Tibial nerve (tissue), 4 donors: ENCODE results near the gene THNSL1.

Source experiments
- EP300 ChIP-seq, 2 donors: sonication (generic); formaldehyde crosslinking; IDR thresholded peaks; one replicate each; pipeline ENCODE4 v1.6.1; 2017; ENCODE audit warnings: antibody characterized with exemption in 2 of 2, mild to moderate bottlenecking in 1 of 2
- POLR2A ChIP-seq, 2 donors: fragments of 450-650 bp; IDR thresholded peaks; one replicate each; pipeline ENCODE4 v1.6.1; 2017; ENCODE audit warnings: antibody characterized with exemption in 2 of 2, mild to moderate bottlenecking in 2 of 2, moderate library complexity in 2 of 2
- TF ChIP-seq, protein P1 (sequence below), 5 experiments: fragments of 200-600 bp in 3 of 5; fragments of 450-650 bp in 2 of 5; sonication (generic) in 3 of 5; IDR thresholded peaks; one replicate each; pipeline ENCODE4 v1.5.1; 2016 to 2019; ENCODE audit warnings: antibody characterized with exemption in 5 of 5, mild to moderate bottlenecking in 3 of 5, moderate library complexity in 2 of 5

DNA sequence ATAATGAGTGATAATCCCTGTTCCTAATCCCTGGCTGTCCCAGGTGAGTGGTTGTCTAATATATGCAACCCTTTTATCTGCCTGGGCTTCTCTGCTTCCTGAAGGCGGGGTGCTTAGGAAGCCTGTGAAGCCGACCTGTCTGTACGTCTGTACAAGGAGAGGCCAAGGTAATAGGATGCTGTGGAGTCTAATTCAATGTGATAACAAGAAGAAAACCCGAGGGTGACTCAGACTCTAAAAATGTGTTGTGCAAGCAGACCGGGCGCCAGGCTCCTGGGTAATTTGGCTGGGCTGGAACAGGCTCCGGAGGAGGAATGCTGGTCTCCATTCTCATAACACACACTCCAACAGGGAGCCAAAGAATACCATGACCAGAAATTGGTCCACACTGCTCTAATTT, 43.6 kb downstream of the THNSL1 start:
- TF ChIP-seq, protein P1, sequence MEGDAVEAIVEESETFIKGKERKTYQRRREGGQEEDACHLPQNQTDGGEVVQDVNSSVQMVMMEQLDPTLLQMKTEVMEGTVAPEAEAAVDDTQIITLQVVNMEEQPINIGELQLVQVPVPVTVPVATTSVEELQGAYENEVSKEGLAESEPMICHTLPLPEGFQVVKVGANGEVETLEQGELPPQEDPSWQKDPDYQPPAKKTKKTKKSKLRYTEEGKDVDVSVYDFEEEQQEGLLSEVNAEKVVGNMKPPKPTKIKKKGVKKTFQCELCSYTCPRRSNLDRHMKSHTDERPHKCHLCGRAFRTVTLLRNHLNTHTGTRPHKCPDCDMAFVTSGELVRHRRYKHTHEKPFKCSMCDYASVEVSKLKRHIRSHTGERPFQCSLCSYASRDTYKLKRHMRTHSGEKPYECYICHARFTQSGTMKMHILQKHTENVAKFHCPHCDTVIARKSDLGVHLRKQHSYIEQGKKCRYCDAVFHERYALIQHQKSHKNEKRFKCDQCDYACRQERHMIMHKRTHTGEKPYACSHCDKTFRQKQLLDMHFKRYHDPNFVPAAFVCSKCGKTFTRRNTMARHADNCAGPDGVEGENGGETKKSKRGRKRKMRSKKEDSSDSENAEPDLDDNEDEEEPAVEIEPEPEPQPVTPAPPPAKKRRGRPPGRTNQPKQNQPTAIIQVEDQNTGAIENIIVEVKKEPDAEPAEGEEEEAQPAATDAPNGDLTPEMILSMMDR (IDR thresholded peaks at IDR 0.05): no peak
- TF ChIP-seq EP300 (IDR thresholded peaks at IDR 0.05) (peak in 1 of 2 donors; percentile 50), POLR2A (IDR thresholded peaks at IDR 0.05) (no peak)
